CD4-positive, alpha-beta T cell treated with Interferon alpha-2 for 1 hour (primary cell): ENCODE results near the gene GARNL3.
A peak's percentile ranks its signal among the peaks of the same experiment; 100 is the strongest.

Experiments used
- DNase-seq, 2 donors: peaks; one replicate each; pipeline ENCODE4 v3.0.0-alpha.2; 2020 to 2022

Gene GARNL3

DNA sequence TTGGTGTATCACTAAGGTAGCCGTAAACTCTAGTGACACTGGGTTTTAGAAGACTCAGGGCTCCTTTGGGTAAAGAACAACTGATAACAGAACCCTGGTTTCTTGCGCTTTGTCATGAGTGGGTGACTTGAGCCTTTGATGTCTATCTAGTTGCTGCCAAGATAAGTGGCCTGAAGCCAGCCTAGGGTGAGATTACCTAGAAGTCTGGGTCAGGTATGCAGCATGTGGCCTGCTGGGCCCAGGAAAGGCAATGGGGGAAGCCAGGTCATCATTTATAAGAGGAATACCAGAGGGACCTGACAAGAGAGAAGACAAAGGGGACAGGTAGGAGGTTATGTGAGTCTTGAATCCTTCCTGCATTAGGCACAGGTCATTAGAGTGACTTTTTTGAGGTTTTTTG lies 23.2 kb upstream of the GARNL3 start:
- no peak for DNase-seq

DNA sequence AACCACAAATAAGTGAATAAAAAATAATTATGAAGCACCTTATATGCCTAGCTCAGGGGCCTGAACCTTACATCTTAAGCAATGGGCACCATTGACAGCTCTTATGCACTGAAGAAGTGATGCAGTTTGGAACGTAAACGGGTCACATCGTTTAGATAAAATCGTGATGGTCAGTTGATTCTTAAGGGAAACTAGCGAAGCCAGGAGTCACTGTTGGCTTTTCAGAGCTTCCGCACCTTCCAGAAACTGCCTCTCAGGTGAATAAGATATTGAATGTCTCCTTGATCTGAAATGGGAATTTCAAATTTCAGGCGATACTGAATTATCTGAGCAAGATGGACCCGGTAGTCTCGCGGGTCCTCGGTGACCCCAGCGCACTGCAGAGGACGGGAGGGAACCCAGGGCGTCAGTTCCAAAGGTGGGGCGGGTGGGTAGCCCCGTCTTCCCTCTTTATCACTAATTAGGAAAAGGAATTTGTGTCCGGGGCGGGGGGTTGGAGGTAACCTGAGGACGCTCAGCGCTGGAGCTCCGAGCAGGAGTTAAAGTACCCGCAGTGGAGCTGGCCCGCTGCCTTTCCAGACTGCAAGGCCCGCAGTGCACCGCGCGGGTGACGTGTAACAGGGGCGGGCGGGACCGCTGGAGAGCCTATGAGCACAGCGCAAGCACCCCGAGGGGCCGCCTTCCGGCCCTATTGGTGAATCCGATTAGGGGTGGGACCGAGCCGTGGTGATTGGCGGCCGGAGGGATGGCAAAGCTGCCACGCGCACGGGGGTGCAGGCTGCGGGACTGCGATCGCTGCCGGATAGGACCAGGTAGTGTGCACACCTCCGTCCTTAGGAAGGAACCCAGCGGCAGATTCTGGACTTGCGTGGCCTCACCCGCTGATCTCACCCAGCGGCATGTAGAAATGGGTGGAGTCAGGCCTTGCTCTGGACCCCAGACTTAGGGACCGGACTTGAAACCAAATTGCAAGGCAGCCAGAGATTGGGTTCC lies 19.7 kb upstream of the GARNL3 start:
- peak; percentile 91 to 94 for DNase-seq

DNA sequence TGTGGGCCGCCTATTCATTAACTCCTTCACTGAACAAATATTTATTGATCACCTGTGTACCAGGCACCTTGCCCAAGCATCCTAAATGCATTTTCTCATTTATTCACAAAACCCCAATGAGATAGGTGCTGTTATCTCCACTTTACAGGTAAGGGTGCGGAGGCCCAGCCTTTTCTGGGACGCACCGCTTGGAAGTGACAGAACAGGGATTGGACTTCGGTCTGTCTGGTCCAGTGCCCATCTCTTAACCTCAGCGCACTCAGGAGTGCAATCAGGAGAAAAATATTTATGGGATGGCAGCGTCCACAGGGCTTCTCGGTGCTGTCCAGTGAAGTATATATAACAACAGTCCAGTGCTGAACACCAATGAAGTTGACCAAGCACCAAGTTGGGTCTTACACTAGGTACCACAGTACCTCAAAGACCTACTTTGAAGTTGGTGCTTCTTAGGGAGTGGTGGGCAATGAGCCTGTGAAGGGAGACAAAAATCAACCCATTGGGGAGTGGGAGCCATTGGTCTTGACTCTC lies 18.9 kb upstream of the GARNL3 start:
- no peak for DNase-seq

DNA sequence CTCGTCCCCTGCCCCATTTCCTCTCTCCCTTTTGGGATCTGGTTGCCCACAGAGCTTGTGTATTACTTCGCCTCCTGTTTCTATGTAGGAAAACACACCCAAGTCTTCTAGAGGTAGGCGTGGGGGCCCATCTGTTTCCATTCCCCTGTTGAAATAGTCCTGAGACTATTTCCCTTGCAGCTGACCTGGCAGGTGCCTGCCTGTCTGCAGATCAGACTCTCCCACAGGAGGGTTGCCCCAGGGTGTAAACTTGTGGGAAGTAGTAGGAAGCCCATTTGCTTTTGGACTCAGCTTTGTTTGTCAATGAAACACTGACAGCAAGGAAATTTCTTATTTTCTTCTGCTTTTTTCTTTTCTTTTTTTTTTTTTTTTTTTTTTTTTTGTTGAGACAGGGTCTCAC lies 16.3 kb upstream of the GARNL3 start:
- DNase-seq: no peak

DNA sequence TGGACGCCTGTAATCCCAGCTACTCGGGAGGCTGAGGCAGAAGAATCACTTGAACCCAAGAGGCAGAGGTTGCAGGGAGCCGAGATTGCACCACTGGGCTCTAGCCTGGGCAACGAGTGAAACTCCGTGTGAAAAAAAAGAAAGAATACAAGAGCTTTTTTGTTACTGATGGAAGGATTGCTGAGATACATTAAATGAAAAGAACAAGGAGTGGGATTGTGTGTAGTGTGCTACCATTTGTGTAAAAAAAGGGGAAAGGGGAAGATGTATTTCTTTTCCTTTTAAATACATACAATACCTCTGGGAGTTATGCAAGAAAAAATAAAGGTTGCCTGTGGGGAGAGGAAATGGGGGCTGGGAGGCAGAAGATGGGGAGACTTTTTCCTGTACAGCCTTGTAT lies 14.7 kb upstream of the GARNL3 start:
- no peak for DNase-seq

DNA sequence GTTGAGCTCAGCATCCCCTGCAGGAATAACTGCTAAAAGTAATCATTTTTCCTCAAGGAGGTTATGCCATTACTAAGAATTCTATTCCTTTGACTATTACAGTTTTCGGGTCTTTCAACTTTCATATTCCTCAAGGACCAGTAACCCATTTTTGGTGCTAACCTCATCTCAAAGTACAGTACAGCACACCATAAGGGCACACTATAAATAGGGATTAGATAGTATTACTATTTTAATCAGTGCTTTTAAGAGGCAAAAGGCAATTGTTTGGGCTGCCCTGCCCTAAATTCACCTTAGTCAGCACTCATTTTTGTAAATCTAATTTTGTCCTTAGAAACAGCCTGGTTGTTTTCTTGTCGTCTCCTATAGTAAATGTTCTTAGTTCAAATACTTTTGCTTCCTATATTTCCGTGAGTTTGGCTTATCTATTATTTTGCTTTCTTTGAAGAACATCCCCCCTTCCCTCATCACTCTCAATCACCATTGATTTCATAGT lies 13.6 kb upstream of the GARNL3 start:
- no peak for DNase-seq

DNA sequence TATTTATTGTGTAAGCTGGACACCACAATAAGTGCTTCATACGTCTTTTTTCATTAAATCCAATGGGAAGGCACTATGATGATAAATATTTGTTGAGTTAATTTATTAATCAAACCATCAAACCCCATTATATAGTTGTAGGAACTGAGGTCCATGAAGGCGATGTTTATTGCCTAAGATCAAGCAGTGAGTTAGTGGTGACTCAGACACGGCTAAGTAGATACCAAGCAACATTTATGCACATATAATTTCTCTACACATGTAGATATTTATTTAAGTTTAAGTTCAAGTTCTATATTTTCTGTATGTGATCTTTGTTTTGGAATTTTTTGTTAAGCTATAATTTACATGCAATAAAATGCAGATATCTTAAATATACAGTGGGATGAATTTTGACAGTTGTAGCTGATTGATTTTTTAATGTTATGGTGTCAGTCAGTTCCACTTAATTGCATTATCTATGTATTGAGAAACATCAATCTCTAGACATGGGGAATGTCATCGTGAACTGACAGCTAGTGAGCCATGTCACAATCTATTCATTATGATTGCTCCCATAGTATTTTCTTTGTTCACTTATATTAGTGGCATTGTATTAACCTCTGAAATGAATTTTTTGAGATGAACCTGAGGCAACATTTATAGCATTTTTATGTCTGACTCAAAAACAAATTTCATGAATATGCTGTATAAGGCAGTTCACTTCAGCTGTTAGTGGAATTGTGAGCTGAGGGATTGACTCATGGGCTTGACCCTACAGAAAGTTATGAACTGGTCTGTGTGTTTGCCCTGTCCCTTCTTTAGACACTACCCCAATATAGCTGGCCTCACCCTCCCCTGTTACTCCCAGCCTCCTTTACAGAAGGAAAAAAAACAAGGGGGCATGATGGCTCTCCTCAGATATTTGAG lies 11.9 kb upstream of the GARNL3 start:
- no peak for DNase-seq

DNA sequence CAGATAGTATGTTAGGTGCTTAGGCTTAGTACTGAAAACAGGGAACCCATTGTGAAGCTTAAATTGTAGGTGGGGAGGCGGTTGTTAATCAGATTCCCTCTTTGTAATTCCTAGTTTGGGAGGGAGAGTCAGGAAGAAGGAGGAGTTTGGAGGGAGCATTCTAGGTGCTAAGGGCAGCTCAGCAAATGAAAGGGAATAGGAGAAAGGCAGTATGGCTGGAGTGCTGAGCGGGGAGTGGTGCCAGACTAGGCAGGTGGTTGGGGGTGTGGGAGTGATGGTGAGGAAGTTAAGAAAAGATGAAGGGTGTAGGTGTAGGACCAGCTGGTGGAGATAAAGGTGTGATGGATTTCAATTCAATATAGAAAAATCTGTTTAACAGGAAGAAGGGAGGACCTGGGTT lies 11.1 kb upstream of the GARNL3 start:
- DNase-seq: no peak

DNA sequence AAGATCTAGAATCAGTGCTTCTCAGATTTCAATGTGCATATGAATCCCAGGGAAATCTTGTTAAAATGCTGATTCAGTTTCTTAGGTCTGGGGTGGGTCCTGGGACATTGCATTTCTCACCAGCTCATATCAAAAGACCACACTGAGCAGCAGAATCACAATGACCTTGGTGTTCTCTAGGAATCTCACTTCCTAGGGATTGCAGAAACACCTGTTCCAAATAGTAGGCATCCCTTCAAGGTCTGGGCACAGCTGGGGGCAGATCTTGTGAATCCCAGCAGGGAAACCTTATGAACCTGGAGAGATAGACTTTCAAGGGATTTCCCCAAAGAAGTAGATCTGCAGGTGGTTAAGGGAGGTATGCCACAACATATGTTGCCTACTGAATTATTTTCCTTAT lies 8.9 kb upstream of the GARNL3 start:
- DNase-seq: no peak

DNA sequence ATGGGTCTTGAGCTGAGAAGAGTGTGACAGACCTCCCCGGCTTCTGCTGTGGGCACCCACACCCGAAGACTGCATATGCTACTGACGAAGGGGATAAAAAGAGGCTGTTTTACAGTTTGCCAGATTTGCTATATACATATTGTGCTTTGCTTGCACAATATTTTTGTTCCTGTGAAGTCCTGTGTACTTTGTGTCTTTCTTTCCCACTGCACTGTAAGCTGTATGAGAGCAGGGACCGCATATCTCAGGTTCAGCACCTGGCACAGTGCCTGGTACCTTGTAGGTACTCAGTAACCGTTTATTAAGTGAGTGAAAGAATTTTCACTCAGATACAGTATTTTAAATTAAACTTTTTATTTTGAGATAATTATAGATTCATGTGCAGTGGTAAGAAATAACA lies 8.2 kb upstream of the GARNL3 start:
- DNase-seq: no peak

DNA sequence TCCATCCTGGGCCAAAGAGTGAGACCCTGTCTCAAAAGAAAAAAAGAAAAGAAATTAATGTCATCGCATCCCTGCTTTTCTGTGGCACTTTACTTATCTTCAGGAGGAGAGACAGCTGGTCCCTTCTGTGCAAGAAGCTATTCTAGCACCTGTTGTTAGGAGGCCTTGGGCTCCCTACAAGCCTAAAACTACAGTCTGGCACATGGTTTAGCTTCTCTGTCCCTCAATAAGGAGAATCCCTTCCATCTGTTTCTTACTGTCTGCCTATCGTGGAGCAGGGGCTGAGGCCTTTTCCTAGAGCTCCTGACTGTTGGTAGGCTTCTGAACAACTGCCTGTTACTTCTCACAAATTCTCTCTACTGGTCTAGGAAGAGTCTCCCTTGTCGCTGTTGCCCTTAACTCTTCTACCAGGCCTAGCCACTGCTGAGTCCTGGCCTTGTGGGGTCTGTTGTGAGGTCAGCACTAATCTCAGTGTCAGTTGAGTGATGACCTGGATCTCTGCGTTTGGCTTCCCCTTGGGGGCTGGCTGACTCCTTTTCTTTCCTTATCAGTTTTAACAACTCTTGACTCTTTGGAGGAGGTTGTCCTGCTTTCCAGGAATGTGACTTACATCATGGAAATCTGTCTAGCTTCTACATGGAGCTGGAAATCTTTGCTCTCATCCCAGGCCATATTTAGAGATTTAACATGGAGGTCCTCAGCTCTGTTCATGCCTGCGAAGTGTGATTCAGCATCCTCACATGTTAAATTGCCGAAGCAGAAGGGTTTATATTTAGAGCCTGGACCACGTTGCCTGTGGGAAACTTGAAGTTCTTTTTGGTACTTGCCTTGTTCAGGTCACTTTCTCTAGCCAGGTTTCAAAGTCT lies 5.7 kb upstream of the GARNL3 start:
- DNase-seq: no peak

DNA sequence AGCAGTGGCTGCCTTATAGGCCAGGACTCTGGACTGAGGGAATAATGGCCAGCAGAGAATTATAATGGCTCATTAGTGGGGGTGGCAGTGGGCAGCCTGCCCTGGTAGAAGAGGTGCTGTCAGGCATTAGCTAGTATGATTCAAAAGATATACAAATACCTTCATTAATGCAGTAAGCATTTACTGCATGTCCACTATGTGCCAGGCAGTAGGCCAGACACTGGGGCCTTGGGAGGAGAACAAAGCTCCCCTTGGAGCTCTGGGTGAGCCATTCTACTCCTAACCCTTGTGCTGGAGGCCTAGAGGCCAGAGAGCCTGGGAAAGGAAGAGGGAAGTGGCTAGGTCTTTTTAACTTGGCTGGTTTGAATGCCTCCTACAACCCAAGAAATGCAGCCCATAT lies 2.0 kb upstream of the GARNL3 start:
- DNase-seq: no peak

DNA sequence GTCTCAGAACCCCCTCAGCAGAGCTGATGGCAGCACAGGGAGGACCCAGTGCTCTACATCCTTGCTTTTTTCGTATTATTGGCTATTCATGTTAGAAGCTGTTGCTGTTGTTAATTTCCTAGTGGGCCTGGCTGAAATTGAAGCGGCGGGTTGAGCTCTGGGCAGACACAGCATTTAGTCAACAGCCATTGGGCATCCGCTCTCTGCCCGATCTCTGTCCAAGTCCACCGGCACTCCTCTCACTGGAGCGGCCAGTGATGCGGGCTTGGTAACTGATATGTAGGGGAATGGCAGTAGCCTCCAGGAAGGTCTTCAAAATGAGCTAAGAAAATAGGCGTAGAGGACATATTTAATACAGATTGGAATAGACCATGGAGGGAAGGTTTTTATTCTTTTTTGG lies 1.3 kb upstream of the GARNL3 start:
- no peak for DNase-seq

DNA sequence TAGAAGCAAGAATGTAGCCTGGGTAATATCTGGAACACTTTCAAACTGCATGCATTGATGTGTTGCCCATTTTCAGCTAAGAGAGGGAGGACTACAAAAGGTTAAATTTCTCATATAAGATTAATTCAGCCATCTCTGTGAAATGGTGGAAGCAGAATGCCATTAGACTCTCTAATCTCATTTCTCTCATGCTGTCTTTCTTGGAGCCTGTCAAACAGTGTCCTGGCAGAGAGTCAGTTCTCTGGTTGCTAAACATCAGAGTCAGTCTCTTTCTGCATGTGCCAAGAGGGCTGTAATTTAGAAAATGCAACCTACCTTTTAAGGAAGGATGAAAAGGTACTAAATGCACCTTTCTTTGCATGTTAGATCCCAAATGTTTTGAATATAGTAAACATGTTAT lies 910 bp upstream of the GARNL3 start:
- DNase-seq: no peak

DNA sequence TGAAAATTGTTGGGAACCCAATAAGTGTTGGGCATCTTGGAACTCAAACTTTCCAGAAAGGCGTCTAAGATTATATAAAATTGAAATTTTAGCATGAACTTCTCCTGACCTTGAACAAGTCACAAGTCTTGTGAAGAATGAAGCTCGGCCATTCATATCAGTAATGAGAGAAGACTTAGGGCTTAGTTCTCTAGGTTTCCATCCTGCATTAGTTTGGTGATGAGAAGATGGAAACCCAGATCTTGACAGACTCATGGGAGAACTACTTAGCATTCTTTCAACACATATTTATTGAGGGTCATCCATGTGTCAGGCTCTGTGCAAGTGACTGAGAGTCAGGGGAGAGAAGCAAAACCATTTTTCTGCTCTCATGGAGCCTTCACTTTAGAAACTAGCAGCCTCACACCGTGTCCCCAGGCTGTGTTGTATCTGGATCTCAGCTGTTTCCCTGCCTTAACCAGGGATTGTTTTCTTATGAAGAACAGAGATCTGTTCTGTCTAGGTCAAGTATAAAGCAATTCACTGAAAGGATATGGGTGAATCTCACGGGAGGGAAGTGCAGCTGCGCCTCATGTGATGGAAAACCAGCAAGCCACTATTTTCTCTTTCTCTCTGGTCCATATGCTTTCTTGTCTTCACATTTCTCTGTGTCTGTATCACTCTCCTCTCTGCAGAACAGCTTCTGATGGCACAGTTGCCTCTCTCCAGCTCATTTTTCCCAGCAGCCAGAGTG lies 3.4 kb downstream of the GARNL3 start:
- DNase-seq: no peak

DNA sequence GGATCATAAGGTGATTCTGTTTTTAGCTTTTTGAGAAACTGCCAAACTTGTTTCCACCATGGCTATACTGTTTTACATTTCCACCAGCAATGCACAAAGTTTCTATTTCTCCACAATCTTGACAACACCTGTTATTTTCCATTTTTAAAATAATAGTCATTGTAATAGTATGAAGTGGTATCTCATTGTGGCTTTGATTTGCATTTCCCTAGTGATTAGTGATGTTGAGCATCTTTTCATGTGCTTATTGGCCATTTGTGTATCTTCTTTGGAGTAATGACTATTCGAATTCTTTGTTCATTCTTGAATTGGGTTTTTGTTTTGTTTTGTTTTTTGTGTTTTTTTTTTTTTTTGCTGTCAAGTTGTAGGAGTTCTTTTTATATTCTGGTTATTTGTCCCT lies 4.9 kb downstream of the GARNL3 start:
- no peak for DNase-seq

DNA sequence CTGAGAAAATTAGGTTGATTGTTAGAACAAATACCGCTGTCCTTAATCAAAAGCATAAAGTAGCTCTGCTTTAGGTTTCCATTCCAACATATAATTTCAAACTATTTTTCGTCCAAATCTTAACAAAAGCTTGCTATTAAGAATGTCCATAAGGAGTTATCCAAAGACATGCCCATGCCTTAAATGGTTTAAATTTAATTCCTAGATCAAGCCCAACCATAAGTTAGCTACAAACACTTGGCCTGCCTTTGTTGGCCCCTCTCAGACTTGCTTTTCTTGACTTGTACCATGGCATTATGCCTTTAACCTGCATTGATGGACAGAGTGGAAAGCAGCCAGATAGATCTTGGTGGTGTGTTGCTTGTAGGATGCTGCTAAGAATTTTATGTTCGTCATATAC lies 8.8 kb downstream of the GARNL3 start:
- no peak for DNase-seq

DNA sequence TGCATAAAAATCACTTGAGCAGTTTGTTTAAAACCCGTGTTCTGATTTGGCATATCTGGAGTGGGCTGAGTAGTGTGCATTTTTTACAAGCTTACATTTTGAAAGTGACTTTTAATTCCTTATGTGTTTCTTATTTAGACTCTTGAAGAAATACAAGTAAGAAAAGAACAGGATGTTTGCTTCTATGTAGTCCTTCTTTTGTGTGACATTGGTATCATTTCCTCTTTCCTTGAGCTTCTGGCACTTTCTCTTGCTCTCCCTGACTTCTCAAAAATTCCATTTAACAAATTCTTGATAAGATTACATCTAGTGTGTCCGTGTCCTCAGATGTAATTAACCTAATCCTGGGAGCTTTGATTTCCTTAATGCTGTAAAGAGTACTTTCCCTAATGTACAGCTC lies 12.5 kb downstream of the GARNL3 start:
- DNase-seq: no peak

DNA sequence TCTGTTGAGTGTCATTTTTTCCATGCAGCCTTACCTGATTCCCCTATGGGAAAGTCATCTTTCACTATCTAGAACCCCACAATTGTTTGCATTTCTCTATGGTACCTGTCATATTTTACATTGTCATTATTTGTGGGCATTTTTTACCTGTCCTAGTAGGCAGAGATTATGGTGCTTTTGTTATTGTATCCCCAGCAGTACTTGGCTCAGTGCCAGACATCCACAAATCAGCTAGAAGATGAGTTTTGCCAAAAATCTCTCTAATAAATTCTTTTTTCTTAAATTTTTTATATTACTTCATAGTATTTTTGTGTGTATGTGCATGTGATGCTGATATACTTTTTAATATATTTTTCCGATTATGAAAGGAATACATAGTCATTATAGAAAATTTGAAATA lies 13.2 kb downstream of the GARNL3 start:
- no peak for DNase-seq

DNA sequence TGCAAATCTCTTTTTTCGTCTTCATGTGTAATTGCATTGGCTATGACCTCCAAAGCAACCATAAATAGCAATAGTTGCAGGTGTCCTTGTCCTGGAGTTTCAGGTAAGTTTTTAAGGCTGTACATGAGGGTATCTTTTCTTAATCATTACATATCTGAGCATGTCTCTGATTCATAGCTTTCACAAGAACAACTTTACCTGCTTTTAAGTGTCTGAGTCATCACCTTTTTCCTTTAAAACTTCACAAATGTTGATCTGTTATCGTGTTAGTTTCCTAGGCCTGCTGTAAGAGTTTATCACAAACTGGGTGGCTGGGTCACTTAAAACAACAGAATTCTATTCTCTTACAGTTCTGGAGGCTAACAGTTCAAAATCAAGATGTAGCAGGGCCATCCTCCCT lies 13.8 kb downstream of the GARNL3 start:
- no peak for DNase-seq

DNA sequence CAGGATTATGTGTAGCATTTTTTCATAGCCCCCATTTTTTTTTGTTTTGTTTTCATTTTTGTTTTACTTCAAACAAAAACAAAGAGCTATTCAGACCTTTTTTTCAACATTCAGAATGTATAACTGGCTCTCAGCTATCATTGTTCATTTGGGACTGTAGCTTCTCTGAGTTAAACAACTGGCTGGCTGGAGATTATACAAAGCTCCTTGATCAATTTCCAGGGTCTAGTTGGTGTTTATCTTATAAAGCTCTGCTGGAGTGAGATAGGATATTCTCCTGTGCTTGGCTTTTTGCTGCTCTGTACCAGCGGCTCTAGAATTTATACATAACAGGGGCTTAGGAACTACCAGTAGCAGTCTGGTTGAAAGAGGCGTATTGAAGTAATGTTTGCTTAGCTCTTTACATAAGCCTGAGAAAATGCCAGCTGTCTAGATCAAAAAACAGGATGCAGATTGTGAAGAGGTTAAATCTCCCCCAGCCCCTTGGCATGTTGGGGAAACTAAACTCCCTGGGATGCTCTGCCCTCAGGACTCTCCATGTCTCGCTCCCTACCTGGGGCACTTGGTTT lies 15.2 kb downstream of the GARNL3 start:
- DNase-seq: no peak
